SU-DHL-6 (cell line): ENCODE data around the gene ARID3C.

Experiments
- H2AFZ ChIP-seq: fragments of 200-600 bp; sonication (generic); 2 replicates; pipeline ENCODE4 v1.6.1; 2014; ENCODE audit warnings: low read depth, mild to moderate bottlenecking, moderate library complexity, mixed read lengths, antibody characterized with exemption, low read length; ENCODE audit not compliant: severe bottlenecking
- H3F3A ChIP-seq: fragments of 200-600 bp; shearing (Covaris generic); 2 replicates; pipeline ENCODE4 v1.6.0; 2016; ENCODE audit warnings: antibody characterized with exemption, mild to moderate bottlenecking; ENCODE audit not compliant: insufficient read depth
- H3K27ac ChIP-seq: fragments of 200-600 bp; sonication (generic); 2 replicates; pipeline ENCODE4 v1.5.1; 2016; ENCODE audit warnings: low read depth, mild to moderate bottlenecking, low read length, moderate library complexity, mixed read lengths
- H3K27me3 ChIP-seq: fragments of 200-600 bp; sonication (generic), shearing (Covaris generic); 2 replicates; pipeline ENCODE4 v1.6.0; 2014; ENCODE audit warnings: mild to moderate bottlenecking, low read length
- H3K36me3 ChIP-seq: fragments of 200-600 bp; sonication (generic); 2 replicates; pipeline ENCODE4 v1.6.1; 2014; ENCODE audit warnings: mild to moderate bottlenecking, low read length, mixed read lengths
- H3K4me2 ChIP-seq: fragments of 300-600, 200-600 bp; shearing (Covaris generic), sonication (generic); 2 replicates; pipeline ENCODE4 v1.6.0; 2014; ENCODE audit warnings: low read length, low read depth, mild to moderate bottlenecking; ENCODE audit not compliant: poor library complexity, severe bottlenecking
- H3K4me3 ChIP-seq: fragments of 200-600 bp; sonication (generic); 2 replicates; pipeline ENCODE4 v1.5.1; 2014; ENCODE audit warnings: antibody characterized with exemption, low read length, mild to moderate bottlenecking, mixed read lengths; ENCODE audit not compliant: insufficient read depth, poor library complexity, severe bottlenecking
- H3K79me2 ChIP-seq: fragments of 200-600 bp; sonication (generic); 2 replicates; pipeline ENCODE4 v1.6.1; 2014; ENCODE audit warnings: mild to moderate bottlenecking, low read length, moderate library complexity; ENCODE audit not compliant: insufficient read depth
- H3K9ac ChIP-seq: fragments of 200-600 bp; sonication (generic); 2 replicates; pipeline ENCODE4 v1.7.0; 2014; ENCODE audit warnings: mild to moderate bottlenecking, low read length
- H3K9me2 ChIP-seq: fragments of 200-600 bp; sonication (generic); replicated peaks from 2 replicates; pipeline ENCODE4 v1.6.1; 2014; ENCODE audit warnings: low read length; ENCODE audit not compliant: insufficient read depth
- H3K9me3 ChIP-seq: fragments of 200-600 bp; sonication (generic); 2 replicates; pipeline ENCODE4 v1.6.1; 2014; ENCODE audit warnings: low read length, mixed read lengths; ENCODE audit not compliant: insufficient read depth
- H4K20me1 ChIP-seq: fragments of 200-600 bp; sonication (generic); 2 replicates; pipeline ENCODE4 v1.6.1; 2014; ENCODE audit warnings: low read depth, mild to moderate bottlenecking, antibody characterized with exemption, low read length, moderate library complexity, mixed read lengths
- CTCF ChIP-seq: fragments of 200-600 bp; sonication (generic); IDR thresholded peaks from one replicate; pipeline ENCODE4 v1.5.1; 2017; ENCODE audit warnings: antibody characterized with exemption, mild to moderate bottlenecking, low read length, moderate library complexity; ENCODE audit not compliant: insufficient read depth, poor library complexity, severe bottlenecking
- EZH2phosphoT487 ChIP-seq: fragments of 200-600 bp; sonication (generic), shearing (Covaris generic); conservative IDR thresholded peaks from 2 replicates; pipeline ENCODE4 v1.6.1; 2018; ENCODE audit warnings: mild to moderate bottlenecking, antibody characterized with exemption, low read length, moderate library complexity, mixed read lengths

The ARID3C gene

GRCh38 chr9:34658461-34658860 lies 29.6 kb upstream of the ARID3C start:
- Histone ChIP-seq H3F3A (no peaks in the 10 kb centered on the region), H3K9me3 (no peaks in the 10 kb centered on the region), H3K27ac (no peak overlapping the region), H2AFZ (no peak overlapping the region), H4K20me1 (no peaks in the 10 kb centered on the region), H3K9ac (no peak overlapping the region), H3K79me2 (no peaks in the 10 kb centered on the region), H3K27me3 (no peaks in the 10 kb centered on the region), H3K36me3 (no peaks in the 10 kb centered on the region), H3K4me3 (no peak overlapping the region), H3K4me2 (no peak overlapping the region), H3K9me2 (no peaks in the 10 kb centered on the region)
- no peak for TF ChIP-seq CTCF
- TF ChIP-seq EZH2phosphoT487, result no peak

DNA sequence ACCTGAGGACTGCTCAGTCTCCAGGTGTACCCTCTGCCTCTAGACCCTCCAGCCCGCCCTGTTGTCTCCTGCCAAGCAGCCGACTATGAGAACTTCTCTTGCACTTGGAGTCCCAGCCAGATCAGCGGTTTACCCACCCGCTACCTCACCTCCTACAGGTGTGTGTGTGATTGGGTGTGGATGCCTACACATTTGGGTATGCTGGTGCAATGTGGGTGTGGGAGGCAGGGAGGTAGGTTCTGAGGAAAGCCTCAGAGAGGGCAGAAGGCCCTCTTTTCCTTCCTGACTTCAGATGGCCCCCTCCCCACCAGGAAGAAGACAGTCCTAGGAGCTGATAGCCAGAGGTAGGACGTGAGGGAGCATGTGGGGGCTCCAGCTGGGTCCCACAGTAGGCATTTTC lies 28.1 kb upstream of the ARID3C start:
- Histone ChIP-seq H3F3A (no peaks in the 10 kb centered on the region), H3K4me3 (no peak overlapping the region), H3K4me2 (no peak overlapping the region), H2AFZ (no peak overlapping the region), H3K27ac (no peak overlapping the region), H3K79me2 (no peaks in the 10 kb centered on the region), H3K36me3 (no peaks in the 10 kb centered on the region), H3K9ac (no peak overlapping the region), H3K9me2 (no peaks in the 10 kb centered on the region), H3K9me3 (no peaks in the 10 kb centered on the region), H4K20me1 (no peaks in the 10 kb centered on the region), H3K27me3 (no peaks in the 10 kb centered on the region)
- TF ChIP-seq EZH2phosphoT487 (no peak), CTCF (no peak)

GRCh38 chr9:34655394-34655793 lies 26.5 kb upstream of the ARID3C start:
- no peak for TF ChIP-seq EZH2phosphoT487
- no peak for TF ChIP-seq CTCF
- Histone ChIP-seq H3F3A (no peaks in the 10 kb centered on the region), H3K9ac (no peak overlapping the region), H4K20me1 (no peaks in the 10 kb centered on the region), H3K79me2 (no peaks in the 10 kb centered on the region), H3K9me2 (no peaks in the 10 kb centered on the region), H3K4me3 (no peak overlapping the region), H3K4me2 (no peak overlapping the region), H2AFZ (no peak overlapping the region), H3K27ac (no peak overlapping the region), H3K9me3 (no peaks in the 10 kb centered on the region), H3K36me3 (no peaks in the 10 kb centered on the region), H3K27me3 (no peaks in the 10 kb centered on the region)
